ENCODE measurements around the gene RAP1GAP. TPM values are rescaled to one million over a fixed set of nuclear protein-coding genes. Genes with fewer than 3 reads are reported as not detected.
A peak's percentile ranks its signal among the peaks of the same experiment; 100 is the strongest.

RAP1GAP gene
- polyA plus RNA-seq, 3 donors: 0.04 TPM; not detected in 2

- TF ChIP-seq CTCF (IDR thresholded peaks at IDR 0.05): no peak
- Mint-ChIP-seq H3K4me3 (no peak overlapping the region), H3K4me1 (peaks cover 11% of the 10 kb centered on the region), H3K36me3 (peaks cover 78 to 96% of the 10 kb centered on the region in 2 donors), H3K9me3 (no peaks in the 10 kb centered on the region), H3K27me3 (ENCODE audit: low read depth in 3 of 3) (peaks cover 0 to 3% (median 1%) of the 10 kb centered on the region in 3 donors), H3K27ac (peak overlapping the region in 2 of 7 donors; percentile 5 to 55)
- 100% methylated on average over 1 of the region's 6 CpGs for WGBS (ENCODE audit: insufficient coverage)
- no peaks in the 10 kb centered on the region for H3K79me2 ChIP-seq (ENCODE audit: insufficient read depth, low read length)
- no peak overlapping the region for H3K9ac ChIP-seq (ENCODE audit: insufficient read depth, low read length, poor library complexity, severe bottlenecking)
- H3K4me1 ChIP-seq (ENCODE audit: control insufficient read depth in 1 of 2, insufficient read depth in 2 of 2, low read length in 2 of 2): peaks cover 0 to 5% of the 10 kb centered on the region in 2 donors
- no peak overlapping the region for H3K4me2 ChIP-seq (replicated peaks; ENCODE audit: extremely low read depth, low read length, poor library complexity, severe bottlenecking)
- no peak overlapping the region for H3K4me3 ChIP-seq (replicated peaks in 1 of 3; ENCODE audit: low read depth in 2 of 3, low read length in 3 of 3)
- DNase-seq: no peak
- H3K27ac ChIP-seq (ENCODE audit: low read depth in 1 of 2, low read length in 2 of 2): no peak overlapping the region
- no peak overlapping the region for H2AFZ ChIP-seq (ENCODE audit: insufficient read depth, low read depth, low read length, poor library complexity, severe bottlenecking)
- intact Hi-C loops (cut with micrococcal nuclease): no loop called here
- no peaks in the 10 kb centered on the region for H3K9me3 ChIP-seq (replicated peaks in 1 of 2; ENCODE audit: control insufficient read depth in 1 of 2, insufficient read depth in 1 of 2, low read length in 2 of 2)
- peaks cover 68 to 100% of the 10 kb centered on the region in 2 donors for H3K36me3 ChIP-seq (replicated peaks in 1 of 2; ENCODE audit: control insufficient read depth in 1 of 2, insufficient read depth in 2 of 2, low read length in 2 of 2)
- H3K27me3 ChIP-seq (ENCODE audit: control insufficient read depth in 2 of 2, insufficient read depth in 2 of 2, low read length in 2 of 2): no peaks in the 10 kb centered on the region
- no peaks in the 10 kb centered on the region for H4K20me1 ChIP-seq (ENCODE audit: insufficient read depth, low read length)
These were observed 20.7 kb upstream of the RAP1GAP start for GRCh38 chr1:21689661-21690372.

DNA sequence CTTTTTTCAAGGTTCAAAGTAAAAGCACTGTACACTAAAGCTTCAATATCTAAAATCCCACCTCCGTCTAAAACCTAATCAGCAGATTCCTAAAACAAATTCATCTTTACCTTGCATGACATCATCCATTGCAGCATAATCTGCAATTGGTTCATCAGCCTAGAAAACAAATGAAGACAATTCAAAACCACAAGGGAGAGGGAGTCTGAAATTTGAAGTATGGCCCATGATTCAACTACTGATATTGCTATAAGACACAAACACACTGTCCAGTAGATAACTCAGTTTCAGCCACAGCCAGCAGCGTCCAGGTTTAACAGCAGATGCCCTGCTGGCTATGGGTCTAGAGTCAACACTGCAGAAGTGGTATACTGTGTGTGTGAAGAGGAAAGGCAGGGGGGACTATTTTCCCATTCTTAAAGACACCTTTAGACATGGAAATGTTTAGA lies 17.9 kb upstream of the RAP1GAP start:
- H3K4me3 ChIP-seq (replicated peaks in 1 of 3; ENCODE audit: low read depth in 2 of 3, low read length in 3 of 3): no peak overlapping the region
- peaks cover 77 to 98% of the 10 kb centered on the region in 2 donors for H3K36me3 Mint-ChIP-seq
- peak overlapping the region in 3 of 7 donors; percentile 7 to 27 (median 13) for H3K27ac Mint-ChIP-seq
- no peaks in the 10 kb centered on the region for H3K9me3 ChIP-seq (replicated peaks in 1 of 2; ENCODE audit: control insufficient read depth in 1 of 2, insufficient read depth in 1 of 2, low read length in 2 of 2)
- no peaks in the 10 kb centered on the region for H3K9me3 Mint-ChIP-seq
- H3K27me3 Mint-ChIP-seq (ENCODE audit: low read depth in 3 of 3): peaks cover 0 to 3% (median 1%) of the 10 kb centered on the region in 3 donors
- no peak overlapping the region for H2AFZ ChIP-seq (ENCODE audit: insufficient read depth, low read depth, low read length, poor library complexity, severe bottlenecking)
- WGBS (ENCODE audit: insufficient coverage): 100% methylated on average over 1 of the region's 2 CpGs
- no peak overlapping the region for H3K4me3 Mint-ChIP-seq
- H3K27ac ChIP-seq (ENCODE audit: low read depth in 1 of 2, low read length in 2 of 2): no peak overlapping the region
- peaks cover 0 to 5% of the 10 kb centered on the region in 2 donors for H3K4me1 ChIP-seq (ENCODE audit: control insufficient read depth in 1 of 2, insufficient read depth in 2 of 2, low read length in 2 of 2)
- H3K27me3 ChIP-seq (ENCODE audit: control insufficient read depth in 2 of 2, insufficient read depth in 2 of 2, low read length in 2 of 2): no peaks in the 10 kb centered on the region
- H3K4me2 ChIP-seq (replicated peaks; ENCODE audit: extremely low read depth, low read length, poor library complexity, severe bottlenecking): no peak overlapping the region
- peaks cover 8% of the 10 kb centered on the region for H3K4me1 Mint-ChIP-seq
- H3K79me2 ChIP-seq (ENCODE audit: insufficient read depth, low read length): no peaks in the 10 kb centered on the region
- no peak overlapping the region for H3K9ac ChIP-seq (ENCODE audit: insufficient read depth, low read length, poor library complexity, severe bottlenecking)
- no peaks in the 10 kb centered on the region for H4K20me1 ChIP-seq (ENCODE audit: insufficient read depth, low read length)
- no peak for DNase-seq
- H3K36me3 ChIP-seq (replicated peaks in 1 of 2; ENCODE audit: control insufficient read depth in 1 of 2, insufficient read depth in 2 of 2, low read length in 2 of 2): peaks cover 61 to 100% of the 10 kb centered on the region in 2 donors
- no peak for TF ChIP-seq CTCF (IDR thresholded peaks at IDR 0.05)
- intact Hi-C loops (cut with micrococcal nuclease): no loop called here
